GM18907 (cell line): ENCODE results near the gene TGFBI.

Source experiments
- ATAC-seq: cut with Tn5 transposase; IDR thresholded peaks from one replicate; pipeline ENCODE4 v1.9.1; 2021; ENCODE audit warnings: mild to moderate bottlenecking, moderate library complexity; ENCODE audit not compliant: unreplicated experiment

TGFBI gene

DNA sequence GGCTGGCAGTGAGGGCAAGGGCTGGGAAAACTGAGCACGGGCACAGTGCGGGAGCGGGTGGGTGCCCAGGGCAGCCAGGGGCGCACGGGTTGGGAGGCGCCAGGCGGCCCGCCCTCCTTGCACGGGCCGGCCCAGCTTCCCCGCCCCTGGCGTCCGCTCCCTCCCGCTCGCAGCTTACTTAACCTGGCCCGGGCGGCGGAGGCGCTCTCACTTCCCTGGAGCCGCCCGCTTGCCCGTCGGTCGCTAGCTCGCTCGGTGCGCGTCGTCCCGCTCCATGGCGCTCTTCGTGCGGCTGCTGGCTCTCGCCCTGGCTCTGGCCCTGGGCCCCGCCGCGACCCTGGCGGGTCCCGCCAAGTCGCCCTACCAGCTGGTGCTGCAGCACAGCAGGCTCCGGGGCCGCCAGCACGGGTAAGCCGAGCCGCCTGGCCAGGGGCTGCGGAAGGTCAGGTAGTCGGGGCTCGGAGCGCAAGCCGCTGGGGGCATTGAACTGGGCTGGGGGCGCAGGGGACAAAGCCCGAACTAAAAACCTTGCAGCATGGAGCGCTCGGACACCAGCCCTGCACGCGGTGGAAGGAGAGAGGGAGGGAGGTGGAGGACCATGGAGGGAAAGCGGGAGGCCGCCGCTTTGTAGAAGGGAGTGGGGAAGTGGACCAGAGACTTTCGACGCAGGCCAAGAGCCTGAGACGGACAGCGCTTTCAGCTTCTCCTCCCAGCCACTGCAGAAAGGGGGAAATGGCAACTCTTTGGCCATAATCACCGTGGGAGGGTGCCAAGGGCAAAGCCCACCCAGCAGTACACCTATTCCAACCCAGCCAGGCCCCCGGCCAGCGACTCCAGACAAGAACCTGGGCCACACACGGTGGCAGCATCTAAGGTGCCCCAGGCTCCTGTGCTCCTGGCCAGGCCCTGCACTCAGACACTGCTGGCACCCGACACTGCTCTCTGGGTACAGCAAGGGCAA, at the start of gene TGFBI:
TSS of gene TGFBI (plus strand) at position 207 of the 961 bp plus-strand sequence. CDS start at position 275, 68 bp downstream.
- ATAC-seq = peak; percentile 52

DNA sequence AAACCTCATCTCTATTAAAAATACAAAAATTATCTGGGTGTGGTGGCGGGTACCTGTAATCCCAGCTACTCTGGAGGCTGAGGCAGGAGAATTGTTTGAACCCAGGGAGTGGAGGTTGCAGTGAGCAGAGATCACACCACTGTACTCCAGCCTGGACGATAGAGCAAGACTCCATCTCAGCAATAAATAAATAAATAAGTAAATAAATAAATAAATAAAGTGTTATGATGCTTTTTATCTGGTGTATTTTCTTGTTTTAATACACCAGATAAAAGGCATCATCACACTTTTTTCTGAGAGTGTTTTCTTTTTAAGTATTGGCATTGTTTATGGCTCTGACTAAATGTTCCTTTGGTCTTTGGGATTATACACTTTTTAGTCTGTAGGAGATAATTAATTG, 49.8 kb upstream of the TGFBI start:
- ATAC-seq = no peak

DNA sequence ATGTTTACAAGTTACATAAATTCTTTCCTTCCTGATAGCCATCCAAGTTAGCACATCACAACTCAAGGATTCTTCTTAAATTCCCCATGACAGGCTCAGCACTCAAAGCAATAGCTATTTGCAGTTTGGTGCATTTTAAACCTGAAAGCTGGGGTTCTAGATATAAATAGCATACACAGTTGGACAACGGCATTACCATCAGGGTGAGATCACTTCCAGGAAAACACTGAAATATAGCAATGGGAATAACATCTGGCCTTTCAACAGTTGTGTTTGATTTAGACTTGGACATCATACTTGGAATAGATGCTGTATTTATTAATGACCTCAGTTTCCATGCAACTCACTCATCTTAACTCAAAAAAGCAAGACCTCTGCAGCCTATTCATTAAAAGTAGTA, 49.3 kb upstream of the TGFBI start:
- ATAC-seq = no peak

GRCh38 chr5:135980620-135981019, 48.2 kb upstream of the TGFBI start:
- no peak for ATAC-seq

GRCh38 chr5:135985951-135986350, 42.8 kb upstream of the TGFBI start:
- no peak for ATAC-seq

GRCh38 chr5:135986401-135986800, 42.4 kb upstream of the TGFBI start:
- ATAC-seq = no peak

GRCh38 chr5:135986891-135987401, 41.8 kb upstream of the TGFBI start:
- ATAC-seq = no peak

DNA sequence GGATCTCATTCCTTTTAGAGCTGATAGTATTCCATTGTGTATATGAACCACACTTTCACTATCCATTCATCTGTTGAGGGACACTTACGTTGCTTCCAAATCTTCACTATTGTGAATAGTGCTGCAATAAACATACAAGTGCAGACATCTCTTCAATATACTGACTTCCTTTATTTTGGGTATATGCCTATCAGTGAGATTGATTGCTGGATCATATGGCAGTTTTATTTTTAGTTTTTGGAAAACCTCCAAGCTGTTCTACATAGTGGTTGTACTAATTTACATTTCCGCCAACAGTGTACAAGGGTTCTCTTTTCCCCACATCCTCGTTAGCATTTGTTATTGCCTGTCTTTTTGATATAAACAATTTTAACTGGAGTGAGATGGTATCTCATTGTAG, 40.2 kb upstream of the TGFBI start:
- no peak for ATAC-seq

DNA sequence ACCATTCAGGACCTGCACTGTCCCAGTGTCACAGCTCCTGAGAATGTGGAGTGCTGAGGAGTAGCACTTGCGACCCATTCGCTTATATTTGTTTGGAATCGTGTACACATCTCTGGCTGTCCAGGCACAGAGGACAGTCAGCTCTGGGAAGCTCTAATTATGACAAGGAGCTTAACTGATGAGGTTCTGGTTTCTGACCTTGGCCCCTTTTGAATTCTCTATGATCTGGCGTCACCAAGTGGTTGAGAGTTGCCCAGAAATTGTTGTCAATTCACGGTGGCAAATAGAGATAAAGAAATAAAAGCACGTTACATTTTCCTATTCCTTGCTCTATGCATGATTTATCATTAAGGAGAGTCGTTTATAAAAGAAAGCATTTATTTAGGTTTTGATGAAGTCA, 39.1 kb upstream of the TGFBI start:
- ATAC-seq = no peak

DNA sequence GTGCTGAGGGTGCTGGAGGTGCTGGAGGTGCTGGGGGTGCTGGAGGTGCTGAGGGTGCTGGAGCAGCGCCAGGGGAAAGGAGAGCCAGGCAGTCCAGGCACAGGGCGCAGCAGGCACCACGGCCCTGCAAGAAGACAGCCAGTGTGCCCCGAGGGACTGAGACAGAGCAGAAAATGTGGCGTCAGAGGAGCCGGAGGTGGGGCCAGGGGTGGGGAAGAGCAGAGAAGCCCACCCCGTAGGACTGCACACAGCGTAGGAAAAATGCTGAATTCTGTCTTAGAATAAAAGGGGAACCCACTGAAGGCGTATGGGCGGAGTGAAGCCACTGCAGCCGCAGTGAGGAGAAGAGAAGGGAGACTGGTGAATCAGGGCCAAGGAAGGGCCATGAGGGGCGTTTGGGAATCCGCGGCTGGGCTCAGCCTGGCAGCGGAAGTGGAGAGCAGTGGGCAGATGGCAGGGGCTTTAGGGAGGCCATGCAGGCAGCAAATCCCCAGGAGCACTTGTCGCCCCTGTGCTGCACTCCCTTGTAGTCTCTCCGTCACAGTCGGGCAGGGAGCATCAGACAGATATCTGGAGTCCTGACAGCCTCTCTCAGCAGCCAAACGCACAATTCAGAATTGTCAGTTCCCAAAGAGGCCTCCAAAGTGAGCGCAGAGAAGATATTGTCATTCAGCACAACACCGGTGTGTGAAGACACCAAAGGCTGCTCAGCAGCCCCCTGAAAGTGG, 38.1 kb upstream of the TGFBI start:
- ATAC-seq = no peak

GRCh38 chr5:135991429-135991828, 37.4 kb upstream of the TGFBI start:
- no peak for ATAC-seq

DNA sequence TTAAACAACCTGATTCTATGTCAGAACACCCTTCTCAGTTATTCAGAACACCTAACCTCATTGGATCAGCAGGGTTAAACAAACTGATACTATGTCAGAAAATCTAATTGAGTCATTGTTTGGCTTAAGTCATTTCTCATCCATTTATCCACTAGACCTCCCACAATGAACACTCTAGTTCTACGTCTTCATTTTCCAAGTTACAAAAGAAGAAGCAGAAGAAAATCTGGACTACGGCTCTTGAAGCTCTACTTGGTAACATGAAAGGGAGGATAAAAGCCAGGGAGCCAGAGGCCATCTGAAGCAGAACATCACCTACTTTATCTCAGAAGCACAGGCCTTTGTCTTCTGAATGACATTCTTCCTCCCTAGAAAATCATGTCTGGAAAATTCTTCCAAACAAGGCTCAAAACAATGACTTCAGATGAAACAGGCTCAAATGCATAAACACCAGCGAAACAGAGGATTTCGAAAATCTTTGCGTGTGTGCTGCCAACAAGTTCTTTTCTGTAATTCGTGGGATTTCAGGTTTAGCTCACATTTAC, 35.4 kb upstream of the TGFBI start:
- ATAC-seq = no peak

DNA sequence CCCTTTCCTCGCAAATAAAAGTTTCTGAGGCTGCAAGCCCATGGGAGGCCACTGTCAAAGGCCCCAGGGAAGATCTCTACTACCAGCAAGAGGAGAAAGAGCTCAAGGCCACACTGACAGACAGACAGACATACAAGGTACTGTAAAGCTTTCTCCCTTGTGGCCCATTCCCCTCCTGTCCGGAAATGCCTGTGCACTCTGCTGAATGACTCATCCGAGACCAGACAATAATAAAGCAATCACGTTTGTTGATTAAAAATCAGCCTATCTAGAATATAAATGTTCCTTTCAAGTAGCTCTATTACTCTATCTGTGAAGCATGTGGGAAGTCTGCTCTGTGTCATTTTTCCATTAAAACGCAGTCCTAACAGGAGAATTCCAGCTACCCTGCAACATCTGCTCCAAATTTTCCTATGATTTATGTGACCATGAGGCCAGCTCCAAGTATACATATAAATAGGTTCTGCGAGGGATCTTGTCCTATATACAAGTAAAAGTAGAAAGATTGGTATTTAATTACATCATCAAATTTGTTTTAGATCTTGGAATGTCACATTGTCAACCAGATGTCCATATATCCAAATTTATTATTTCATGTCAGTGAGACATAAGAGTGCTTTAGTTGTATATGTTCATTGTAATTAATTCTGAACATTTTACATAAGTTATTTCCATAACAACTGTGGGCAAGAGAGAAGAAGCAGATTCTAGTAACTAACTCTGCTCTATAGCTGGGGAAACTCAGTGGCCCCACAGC, 34.7 kb upstream of the TGFBI start:
- ATAC-seq = no peak

DNA sequence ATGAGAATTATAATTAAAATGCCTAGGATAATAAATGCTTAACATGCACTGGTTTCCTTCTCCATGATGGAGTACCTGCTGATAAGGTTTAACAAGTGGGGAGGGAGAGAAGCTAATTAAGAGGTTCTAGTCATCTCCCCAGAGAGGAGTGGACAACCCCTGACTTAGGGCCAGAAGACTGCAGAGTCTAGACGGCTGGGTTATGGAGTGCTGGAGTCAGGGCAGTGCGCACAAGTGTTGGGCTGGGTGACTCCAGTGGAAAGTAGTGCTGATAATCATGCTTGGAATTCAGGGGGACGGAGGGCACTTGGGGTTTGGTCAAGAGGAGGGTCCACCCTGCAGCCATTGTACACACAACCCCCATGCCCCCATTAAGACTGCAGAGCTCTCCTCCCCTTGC, 32.8 kb upstream of the TGFBI start:
- no peak for ATAC-seq

DNA sequence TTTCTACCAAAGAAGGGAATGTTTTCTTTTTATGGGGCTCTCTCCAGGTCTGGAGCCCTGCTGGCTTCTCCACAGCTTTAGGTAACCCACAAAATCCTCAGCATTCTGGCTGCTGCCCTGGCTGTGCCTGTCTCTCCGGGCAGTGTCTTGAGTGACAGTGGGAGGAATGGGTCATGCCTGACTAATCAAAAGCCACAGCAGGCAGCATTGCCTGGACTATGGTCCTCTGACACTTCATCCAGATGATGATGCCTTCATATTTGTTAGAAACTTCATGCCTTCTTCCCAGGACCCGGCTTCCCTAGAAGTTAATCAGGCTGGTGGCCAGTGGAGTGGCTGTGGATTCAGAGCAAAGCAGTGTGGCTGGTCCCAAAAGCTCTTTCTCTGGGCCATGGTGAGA, 32.2 kb upstream of the TGFBI start:
- ATAC-seq = no peak

- no peak for ATAC-seq
Measured at GRCh38 chr5:135997673-135998335, 31.0 kb upstream of the TGFBI start.

DNA sequence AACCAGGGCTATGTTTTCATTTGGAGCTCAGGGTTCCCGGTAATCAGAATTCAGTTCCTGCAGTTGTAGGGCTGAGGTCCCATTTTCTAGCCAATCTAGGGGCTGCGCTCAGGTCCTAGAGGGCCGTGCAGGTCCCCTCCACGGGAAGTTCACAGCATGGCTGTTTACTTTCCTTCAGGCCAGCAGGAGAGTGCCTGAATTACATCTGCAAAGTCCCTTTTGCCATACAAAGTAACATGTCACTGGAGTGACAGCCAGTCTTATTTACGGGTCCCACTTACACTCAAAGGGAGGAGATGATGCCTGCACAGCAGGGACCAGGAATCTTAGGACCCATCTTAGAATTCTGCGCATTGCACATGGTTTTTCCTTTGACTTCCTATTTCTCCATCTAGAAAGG, 29.9 kb upstream of the TGFBI start:
- ATAC-seq = no peak

GRCh38 chr5:135999406-136000139, 29.2 kb upstream of the TGFBI start:
- ATAC-seq = no peak

DNA sequence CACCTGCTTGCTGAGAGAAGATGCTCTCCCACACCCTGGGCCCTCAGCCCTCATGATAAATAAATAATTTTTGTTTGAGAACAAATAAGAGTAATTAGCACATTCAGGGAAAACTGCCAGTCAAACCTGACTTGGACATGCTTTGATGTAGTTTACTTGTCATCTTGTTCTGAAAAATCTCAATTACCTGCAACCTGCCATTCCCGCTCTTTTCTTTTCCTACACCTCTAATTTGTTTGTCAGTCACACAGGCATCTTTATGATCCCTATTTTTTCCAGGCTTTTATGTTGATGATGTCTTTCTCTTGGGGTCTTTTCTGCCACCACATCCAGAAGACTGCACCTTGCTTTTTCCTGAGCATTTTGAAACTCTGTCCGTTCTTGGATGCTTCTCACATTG, 28.6 kb upstream of the TGFBI start:
- no peak for ATAC-seq

DNA sequence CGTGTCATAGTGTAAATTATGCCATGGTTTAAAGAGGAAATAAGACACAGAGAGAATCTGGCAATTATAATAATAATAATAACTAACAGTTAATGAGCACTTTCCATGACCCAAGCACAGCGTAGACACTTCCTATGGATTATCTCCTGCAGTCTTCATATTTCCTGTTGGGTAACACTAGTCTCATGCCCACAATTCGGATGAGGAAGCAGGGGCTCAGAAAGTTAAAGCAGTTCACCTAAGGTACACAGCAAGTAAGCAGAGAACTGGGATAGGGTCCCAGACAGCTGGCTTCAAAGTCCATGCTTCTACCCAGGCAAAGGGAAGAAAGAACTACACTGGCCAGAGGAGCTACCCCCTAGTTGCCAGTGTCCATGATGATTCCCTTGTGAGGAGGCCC, 27.9 kb upstream of the TGFBI start:
- no peak for ATAC-seq
